DMS153 (cell line): ENCODE measurements around the gene HS2ST1.
"Not testable (repeated sequence)": the region's sequence is repeated elsewhere in the genome, so short reads cannot be mapped to it uniquely, and the experiment has no call there.

ENCODE experiments used
- DNase-seq: peaks from one replicate; lab custom pipeline; 2025; lab: John Stamatoyannopoulos, UW

HS2ST1 gene

DNA sequence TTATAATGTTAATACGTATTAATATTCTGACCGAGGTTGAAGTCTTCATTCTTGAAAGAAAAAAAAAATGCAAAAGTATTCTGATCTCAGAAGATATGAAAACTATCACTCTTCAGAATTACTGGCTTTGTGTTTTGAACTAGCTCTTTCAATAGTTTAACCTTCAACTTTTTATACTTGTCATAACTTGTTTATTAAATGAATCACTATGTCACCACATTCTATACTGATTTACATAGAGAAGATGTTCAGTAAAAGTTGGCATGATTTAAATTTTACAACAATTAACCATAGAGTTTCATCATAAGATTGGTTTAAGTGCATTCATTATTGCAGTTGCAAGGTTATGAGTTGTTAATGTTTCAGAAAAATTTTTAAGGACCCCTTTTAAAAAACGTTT, 57.3 kb downstream of the HS2ST1 start:
- no peak for DNase-seq

DNA sequence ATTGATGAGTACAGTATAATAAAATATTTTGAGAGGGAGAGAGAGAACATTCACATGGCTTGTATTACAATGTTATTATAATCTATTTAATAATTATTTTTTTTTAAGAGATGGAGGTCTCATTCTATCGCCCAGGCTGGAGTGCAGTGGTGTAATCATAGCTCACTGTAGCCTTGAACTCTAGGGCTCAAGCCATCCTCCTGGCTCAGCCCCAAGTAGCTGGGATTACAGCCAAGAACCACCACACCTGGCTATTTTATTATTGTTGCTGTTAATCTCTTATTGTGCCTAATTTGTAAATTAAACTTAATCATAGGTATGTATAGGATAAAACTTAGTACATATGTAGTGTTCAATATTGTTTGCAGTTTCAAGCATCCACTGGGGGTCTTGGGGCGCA, 57.8 kb downstream of the HS2ST1 start:
- no peak for DNase-seq

DNA sequence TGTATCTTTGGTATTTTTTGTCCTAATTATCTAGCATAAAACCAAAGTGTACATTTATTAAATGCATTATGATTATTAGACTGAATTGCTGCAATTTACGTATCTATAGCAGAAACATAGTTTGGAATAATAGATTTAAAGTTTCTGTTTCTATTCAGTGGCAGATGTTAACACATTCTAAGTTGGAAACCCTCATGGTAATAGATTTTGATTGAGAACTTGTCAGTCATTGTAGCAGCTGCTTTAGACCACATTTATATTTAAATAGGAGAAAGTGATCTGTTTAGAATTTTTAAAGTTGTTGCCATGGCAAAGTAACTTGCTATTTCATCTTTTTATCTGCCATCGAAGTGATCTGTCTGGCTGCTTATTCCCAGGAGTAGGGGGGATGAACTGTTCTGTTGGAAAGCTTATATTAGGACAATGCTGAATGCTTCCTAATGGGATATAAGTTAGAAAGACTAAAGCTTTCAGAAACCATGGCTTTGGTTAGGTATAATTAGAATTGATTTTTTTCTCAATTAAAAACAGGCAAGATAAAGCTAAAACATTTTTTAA, 61.6 kb downstream of the HS2ST1 start:
- DNase-seq, result no peak

DNA sequence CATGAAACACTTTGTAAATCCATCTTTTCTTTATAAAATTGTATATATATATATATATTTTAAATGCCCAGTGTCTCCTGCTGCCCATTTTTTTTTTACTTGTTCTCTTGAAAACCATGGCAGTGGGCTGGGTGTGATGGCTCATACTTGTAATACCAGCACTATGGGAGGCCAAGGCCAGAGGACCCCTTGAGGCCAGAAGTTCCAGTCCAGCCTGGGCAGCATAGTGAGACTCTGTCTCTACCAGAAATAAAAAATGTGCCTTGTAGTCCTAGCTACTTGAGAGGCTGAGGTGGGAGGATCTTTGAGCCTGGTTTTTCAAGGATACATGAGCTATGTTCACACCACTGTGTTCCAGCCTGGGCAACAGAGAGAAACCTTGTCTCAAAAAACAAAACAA, 62.2 kb downstream of the HS2ST1 start:
- no peak for DNase-seq

DNA sequence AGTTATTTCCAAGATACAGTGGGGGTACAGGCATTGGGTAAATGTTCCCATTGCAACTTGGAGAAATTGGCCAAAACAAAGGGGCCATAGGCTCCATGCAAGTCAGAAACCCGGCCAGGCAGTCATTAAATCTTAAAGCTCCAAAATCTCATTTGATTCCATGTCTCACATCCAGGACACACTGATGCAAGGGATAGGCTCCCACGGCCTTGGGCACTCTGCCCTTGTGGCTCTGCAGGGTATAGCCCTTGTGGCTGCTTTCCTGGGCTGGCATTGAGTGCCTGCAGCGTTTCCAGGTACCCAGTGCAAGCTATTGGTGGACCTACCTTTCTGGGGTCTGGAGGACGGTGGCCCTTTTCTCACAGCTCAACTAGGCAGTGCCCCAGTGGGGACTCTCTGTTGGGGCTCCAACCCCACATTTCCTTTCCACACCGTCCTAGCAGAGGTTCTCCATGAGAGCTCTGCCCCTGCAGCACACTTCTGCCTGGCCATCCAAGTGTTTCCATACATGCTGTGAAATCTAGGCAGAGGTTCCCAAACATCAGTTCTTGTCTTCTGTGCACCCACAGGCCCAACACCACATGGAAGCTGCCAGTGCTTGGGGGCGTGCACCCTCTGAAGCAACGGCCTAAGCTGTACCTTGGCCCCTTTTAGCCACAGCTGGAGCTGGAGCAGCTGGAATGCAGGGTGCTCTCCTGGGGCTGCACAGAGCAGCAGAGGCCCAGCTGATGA, 67.2 kb downstream of the HS2ST1 start:
- no peak for DNase-seq

DNA sequence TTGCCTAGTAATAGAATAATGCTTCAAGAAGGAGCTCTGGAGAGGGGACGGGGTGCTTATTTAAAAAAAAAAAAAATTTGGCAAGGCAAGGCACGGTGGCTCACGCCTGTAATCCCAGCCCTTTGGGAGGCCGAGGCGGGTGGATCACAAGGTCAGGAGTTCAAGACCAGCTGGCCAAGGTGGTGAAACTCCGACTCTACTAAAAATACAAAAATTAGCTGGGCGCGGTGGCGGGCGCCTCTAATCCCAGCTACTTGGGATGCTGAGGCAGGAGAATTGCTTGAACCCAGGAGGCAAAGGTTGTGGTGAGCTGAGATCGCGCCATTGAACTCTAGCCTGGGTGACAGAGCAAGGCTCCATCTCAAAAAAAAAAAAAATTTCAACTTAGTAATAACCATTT, 69.2 kb downstream of the HS2ST1 start:
- DNase-seq, result not testable (repeated sequence)

DNA sequence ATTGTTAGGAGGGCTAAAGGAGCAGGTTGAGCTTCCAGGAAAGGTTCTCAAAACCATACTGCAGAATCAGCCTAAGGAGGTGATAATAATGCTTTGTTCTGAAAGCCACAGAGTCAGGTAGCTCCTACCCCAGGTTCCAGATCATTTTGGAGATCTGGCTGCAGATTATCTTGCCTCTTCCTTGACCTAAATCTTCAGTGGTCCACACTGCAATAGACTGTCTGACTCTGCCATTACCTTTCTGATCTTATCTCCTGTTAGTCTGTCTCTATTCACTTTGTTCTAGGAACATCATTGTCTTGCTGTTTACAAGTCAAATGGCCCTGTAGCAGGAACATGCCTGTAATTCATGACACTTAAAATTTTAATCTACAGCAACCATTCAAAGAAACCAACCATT, 73.0 kb downstream of the HS2ST1 start:
- no peak for DNase-seq

DNA sequence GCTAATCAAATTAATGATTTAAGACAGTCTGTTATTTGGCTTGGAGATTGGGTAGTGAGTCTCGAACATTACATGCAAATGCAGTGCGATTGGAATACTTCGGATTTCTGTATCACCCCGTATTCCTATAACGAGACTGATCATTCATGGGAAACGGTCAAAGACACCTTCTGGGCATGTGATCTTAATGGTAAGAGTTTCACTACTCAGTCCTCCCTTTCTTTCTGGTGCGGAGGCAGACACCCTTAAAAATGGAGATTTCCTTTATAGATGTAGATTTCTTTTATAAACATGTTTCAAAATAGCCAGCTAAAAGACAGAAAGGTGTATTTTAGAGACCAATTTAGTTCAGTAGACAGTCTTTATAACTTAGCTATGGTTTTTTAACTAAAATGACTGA, 74.4 kb downstream of the HS2ST1 start:
- DNase-seq, result no peak

DNA sequence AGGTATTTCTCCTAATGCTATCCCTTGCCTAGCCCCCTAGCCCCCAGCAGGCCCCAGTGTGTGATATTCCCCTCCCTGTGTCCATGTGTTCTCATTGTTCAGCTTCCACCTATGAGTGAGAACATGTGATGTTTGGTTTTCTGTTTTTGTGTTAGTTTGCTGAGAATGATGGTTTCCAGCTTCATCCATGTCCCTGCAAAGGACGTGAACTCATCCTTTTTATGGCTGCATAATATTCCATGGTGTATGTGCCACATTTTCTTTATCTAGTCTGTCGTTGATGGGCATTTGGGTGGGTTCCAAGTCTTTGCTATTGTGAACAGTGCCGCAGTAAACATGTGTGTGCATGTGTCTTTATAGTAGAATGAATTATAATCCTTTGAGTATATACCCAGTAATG, 75.3 kb downstream of the HS2ST1 start:
- not testable (repeated sequence) for DNase-seq

DNA sequence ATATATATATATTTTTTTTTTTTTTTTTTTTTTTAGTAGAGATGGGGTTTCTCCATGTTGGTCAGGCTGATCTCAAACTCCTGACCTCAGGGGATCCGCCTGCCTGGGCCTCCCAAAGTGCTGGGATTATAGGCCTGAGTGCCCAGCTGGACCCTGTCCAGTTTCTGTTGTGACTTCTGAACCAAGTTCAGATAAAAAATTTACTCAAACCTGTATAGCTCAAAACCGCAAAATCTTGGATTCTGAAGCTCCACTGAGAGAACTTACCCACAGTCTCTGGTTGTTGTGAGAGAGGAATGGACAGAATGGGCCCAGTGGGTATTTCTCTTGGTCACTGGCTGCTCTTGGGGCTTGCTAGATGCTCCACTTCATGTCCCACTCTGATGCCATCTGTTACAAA, 76.4 kb downstream of the HS2ST1 start:
- no peak for DNase-seq

DNA sequence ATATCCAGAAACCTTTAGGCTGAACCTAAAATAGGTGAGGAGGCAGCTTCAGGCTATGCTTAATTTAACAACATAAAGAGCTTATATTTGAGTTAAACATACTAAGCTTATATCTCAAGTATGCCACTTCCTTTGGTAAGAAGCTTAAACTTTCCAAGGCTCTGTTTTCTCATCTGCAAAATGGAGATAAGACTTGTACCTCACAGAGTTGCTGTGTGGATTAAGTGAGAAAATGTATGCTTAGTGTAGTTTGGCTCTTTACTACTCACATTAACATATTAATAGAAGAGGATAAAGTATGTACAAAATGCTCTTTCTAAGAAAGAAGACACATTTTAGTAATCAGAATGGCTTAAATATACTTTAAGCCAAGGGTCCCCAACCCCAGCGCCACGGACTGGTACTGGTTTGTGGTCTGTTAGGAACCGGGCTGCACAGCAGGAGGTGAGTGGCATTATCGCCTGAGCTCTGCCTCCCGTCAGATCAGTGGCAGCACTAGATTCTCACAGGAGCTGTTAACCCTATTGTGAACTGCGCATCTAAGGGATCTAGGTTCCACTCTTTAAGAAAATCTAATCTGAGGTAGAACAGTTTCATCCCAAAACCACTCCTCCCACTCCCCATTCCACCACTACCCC, 77.2 kb downstream of the HS2ST1 start:
- no peak for DNase-seq

DNA sequence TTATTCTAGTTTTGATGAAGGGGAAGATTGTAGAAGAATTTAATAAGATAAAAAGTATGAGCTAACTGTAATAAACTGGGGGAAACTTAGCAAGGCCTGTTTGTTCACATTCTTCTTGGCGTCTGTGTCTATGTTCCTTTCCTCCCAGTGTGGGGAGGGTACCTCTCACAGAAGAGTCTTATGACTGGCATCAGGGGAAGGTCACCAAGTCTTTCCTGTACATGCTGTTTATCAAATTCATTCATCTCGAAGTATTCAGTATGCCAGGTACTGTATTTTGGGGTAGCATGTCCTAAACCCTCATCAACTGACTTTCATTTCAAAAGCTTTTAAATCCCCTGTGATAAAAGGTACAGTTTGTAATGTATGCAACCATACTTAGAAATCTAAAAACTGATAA, 78.4 kb downstream of the HS2ST1 start:
- no peak for DNase-seq

DNA sequence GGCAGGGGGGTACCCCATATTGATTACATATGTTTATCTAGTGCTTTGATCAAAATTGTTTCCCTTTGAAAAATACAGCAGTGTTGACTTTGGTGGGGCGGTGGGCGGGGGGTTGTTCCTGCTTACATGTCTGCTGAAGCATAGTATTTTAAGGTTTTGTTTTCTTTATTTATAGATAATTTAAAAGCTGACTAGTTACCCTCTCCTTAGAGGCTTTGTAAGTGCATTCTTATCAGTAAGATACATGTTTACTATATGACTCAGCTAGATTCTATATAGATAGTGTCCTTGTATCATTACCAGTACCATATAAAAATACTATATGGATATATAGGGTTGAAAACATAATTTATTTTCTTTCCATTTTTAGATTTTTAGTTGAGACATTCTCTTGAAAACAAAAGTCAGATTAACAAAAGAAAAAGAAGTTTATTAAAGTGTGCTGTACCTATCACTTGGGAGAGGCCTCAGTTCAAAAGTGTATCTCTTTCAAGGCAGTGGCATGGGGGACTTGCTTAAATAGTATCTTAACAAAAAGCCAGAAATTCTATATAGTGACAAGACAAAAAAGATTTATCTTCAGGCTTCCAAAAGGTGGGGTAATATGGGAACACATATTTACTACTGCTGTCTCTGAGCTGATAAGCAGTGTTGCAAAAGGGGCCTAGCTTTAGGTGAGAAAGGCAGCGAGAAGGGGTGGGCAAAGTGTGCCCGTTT, 79.0 kb downstream of the HS2ST1 start:
- no peak for DNase-seq

DNA sequence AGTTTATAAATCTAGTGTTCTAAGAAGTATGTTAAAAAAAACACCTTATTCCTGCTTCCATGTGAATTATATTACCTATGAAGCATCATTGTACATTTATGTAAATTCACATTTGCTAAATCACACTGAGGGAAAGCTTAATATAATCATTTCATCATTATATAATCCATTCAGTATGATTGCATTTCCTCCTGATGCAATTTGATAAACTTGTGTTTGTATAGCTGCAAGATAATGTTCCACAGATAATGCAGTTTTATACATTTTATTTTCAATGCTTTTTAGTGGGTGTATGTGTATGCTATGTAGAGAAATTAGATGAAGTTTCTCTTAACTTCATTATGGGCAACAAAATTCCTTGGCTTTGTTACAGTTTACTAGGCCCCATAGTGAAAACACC, 79.6 kb downstream of the HS2ST1 start:
- no peak for DNase-seq

DNA sequence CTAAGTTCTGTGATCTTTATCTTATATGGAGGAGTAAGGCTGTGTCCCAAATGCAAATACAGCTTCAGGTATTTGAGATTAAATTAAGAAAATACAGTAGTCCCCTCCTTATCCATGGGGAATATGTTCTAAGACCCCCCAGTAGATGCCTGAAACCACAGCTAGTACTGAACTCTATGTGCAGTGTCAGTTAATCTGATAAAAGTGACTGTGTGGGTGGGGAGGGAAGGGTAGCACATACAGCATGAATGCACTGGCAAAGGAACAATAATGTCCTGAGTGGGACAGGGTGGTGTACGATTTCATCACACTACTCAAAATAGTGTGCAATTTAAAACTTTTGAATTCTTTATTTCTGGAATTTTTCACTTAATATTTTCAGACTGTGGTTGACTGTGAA, 83.1 kb downstream of the HS2ST1 start:
- DNase-seq, result no peak

DNA sequence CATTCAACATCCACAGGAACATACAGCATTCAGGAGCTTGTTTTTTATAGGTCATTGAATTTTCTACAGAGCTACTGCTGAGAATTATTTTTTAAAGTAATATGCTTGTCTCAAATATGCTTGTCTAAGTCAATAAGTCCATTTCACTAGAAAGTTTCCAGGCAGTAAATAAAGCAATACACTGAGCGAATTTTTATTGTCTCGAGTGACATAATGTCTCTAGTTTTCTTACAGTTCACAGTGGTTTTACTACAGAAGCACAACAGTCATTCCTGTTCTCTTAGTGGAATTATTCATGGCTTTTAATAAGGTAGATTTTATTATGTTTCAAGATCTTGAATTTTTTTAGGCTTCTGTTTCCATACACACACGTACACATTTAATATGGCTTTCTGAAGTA, 83.8 kb downstream of the HS2ST1 start:
- no peak for DNase-seq

DNA sequence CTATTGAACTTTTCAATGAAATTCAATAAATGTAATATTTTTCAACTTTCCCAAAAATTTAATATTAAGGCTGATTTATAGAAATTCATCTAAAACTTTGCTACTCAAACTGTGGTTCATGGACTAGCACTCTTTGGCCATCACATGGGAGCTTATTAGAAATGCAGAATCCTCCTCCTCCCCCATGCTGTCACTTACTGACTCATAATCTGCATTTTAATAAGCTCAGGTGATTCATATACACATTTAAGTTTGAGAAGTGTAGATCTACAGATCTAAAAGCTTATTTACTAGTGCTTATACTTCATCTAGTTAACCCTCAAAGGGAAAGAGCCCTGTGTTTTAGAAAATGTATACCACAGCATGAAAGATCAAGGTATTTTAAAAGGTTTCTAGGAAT, 84.3 kb downstream of the HS2ST1 start:
- DNase-seq, result no peak

DNA sequence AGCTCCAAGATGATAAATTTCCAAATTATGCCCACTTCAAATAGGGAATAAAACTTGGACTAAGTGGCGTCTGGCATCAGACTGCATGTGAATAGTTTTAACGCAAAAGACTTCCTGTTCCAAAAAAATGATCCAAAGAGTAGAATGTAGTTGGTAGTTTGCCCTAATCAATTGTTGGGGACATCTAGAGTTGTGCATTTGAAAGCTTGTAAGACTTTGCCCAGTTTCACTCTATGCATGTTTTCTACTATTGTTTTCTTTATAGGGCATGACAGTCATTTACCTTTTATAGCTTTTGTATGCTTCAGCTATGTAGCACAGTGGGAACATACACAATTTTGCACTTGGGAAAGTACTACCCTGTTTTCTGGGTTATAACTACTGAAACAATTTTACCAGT, 86.0 kb downstream of the HS2ST1 start:
- DNase-seq, result no peak

DNA sequence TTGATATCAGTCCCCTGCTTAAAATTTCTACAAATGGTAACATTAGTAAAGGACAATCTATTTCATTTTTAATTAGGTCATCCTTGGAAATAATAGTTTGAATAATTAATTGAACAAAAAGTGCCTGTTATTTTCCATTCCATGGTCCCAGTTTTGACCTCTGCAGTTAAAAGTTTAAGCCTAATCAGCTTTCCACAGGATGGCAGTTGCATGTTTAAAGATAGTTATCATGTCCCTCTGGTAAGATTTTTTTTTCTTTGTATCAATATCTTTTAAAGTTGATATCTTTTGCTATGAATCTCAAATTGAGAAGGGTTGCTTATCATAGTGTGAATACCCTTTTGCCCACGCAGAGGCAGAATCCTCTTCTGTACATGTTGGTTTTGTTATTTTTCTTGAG, 90.4 kb downstream of the HS2ST1 start:
- DNase-seq, result no peak

DNA sequence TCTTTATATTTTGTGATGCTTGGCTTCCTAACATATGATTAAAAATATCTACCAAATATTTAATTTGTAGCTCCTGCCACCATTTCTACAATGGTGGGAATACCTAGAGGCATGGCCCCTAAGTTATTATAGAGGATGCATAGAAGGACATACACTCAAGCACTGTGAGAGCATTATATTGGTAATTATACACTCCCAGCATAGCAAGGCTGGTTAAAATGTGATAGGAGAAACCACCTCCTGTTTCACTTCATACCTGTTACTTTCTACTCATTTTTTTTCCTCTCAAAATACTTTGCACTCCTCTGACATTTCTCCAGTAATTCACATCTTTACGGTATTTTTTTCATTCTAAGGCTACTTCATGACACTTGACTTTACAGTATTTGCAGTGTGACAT, 92.9 kb downstream of the HS2ST1 start:
- DNase-seq, result no peak

DNA sequence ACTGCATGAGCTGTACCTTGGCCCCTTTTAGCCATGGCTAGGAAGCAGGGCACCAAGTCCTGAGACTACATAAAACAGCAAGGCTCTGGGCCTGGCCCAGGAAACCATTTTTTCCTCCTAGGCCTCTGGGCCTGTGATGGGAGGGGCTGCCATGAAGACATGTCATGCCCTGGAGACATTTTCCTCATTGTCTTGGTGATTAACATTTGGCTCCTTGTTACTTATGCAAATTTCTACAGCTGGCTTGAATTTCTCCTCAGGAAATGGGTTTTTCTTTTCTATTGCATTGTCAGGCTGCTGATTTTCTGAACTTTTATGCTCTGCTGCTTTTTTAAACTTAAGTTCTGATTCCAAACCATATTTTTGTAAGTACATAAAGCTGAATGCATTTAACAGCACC, 99.0 kb downstream of the HS2ST1 start:
- DNase-seq, result not testable (repeated sequence)

DNA sequence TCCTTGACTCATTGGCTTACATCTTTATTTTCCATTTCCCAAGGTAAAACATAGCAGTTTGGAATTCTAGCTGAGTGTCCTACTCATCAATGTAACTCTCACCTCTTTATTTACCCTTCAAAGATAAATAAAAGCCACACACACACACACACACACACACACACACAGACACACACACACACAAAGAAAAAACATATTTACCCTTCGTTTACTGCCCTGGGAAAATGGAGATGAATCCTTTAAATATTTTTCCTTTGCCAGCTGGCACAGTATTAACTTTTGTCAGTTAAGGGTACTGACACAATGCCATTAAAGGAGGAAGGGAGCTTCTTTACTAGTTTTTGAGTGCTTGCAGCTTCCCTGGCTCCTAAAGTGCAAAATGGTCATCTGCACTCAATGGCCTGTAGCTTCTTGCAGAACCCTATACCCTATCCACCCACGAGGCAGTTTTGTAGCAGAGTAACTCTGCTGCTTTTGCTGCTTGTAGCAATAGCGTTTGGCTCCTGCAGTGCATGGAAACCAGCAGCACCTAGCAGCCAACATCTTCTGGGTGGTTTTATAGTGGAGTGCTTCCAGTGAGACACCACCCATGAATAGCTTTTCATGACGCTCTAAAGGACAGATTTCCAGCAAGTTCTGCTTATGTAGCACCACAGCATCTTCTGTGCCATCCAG, 103.7 kb downstream of the HS2ST1 start:
- no peak for DNase-seq

DNA sequence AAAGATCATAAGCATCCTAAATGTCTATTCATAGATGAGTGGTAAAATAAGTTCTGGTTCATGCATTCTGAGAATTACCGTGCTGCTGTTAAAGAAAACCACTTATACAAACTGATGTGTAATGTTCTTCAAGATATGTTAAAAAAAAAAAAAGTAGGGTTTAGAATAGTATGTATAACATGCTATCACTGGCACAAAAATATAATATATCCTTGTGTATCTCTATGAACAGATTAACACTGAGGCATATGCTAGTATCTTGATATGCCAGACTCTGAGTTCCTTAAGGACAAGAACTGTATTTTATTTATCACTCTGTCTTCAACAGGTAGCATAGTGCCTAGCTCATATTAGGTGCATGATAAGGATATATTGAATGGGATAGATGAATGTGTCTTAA, 108.9 kb downstream of the HS2ST1 start:
- DNase-seq, result no peak
